Measurements from ENCODE around the gene SH3PXD2B. TPM values are rescaled to one million over a fixed set of nuclear protein-coding genes. Genes with fewer than 3 reads are reported as not detected.
A peak's percentile ranks its signal among the peaks of the same experiment; 100 is the strongest.

SH3PXD2B gene
- polyA plus RNA-seq, 3 donors, result 0.19 to 0.77 (median 0.31) TPM

- H3K36me3 Mint-ChIP-seq, result peaks cover 2 to 7% of the 10 kb centered on the region in 2 donors
Measured at GRCh38 chr5:172417983-172418630, 36.2 kb downstream of the SH3PXD2B start.

More at GRCh38 chr5:172417983-172418630, 36.2 kb downstream of the SH3PXD2B start:
- no peak for TF ChIP-seq CTCF (IDR thresholded peaks at IDR 0.05)
- peaks cover 0 to 2% (median 0%) of the 10 kb centered on the region in 7 donors for H3K9me3 Mint-ChIP-seq
- peaks cover 43 to 54% of the 10 kb centered on the region in 2 donors for H3K4me1 ChIP-seq (ENCODE audit: control insufficient read depth in 1 of 2, insufficient read depth in 2 of 2, low read length in 2 of 2)
- no peak overlapping the region for H3K4me3 ChIP-seq (replicated peaks in 1 of 3; ENCODE audit: low read depth in 2 of 3, low read length in 3 of 3)
- no peak overlapping the region for H3K27ac ChIP-seq (ENCODE audit: low read depth in 1 of 2, low read length in 2 of 2)
- H2AFZ ChIP-seq (ENCODE audit: insufficient read depth, low read depth, low read length, poor library complexity, severe bottlenecking), result no peak overlapping the region
- intact Hi-C loops (cut with micrococcal nuclease), result no loop called here
- no peak overlapping the region for H3K4me3 Mint-ChIP-seq
- H3K4me1 Mint-ChIP-seq, result peaks cover 61% of the 10 kb centered on the region
- no peak overlapping the region for H3K9ac ChIP-seq (ENCODE audit: insufficient read depth, low read length, poor library complexity, severe bottlenecking)
- no peaks in the 10 kb centered on the region for H3K9me3 ChIP-seq (replicated peaks in 1 of 2; ENCODE audit: control insufficient read depth in 1 of 2, insufficient read depth in 1 of 2, low read length in 2 of 2)
- no peaks in the 10 kb centered on the region for H3K79me2 ChIP-seq (ENCODE audit: insufficient read depth, low read length)
- peak overlapping the region in 4 of 7 donors; percentile 25 to 61 (median 50) for H3K27ac Mint-ChIP-seq
- H3K27me3 Mint-ChIP-seq (ENCODE audit: low read depth in 3 of 3), result peaks cover 3 to 7% (median 3%) of the 10 kb centered on the region in 3 donors
- no peaks in the 10 kb centered on the region for H4K20me1 ChIP-seq (ENCODE audit: insufficient read depth, low read length)
- no peak overlapping the region for H3K4me2 ChIP-seq (replicated peaks; ENCODE audit: extremely low read depth, low read length, poor library complexity, severe bottlenecking)
- H3K27me3 ChIP-seq (ENCODE audit: control insufficient read depth in 2 of 2, insufficient read depth in 2 of 2, low read length in 2 of 2), result no peaks in the 10 kb centered on the region
- WGBS (ENCODE audit: insufficient coverage), result 93% methylated on average over 4 of the region's 10 CpGs
- no peaks in the 10 kb centered on the region for H3K36me3 ChIP-seq (replicated peaks in 1 of 2; ENCODE audit: control insufficient read depth in 1 of 2, insufficient read depth in 2 of 2, low read length in 2 of 2)
- peak; percentile 25 to 63 (median 43) for DNase-seq

Measured in CD14-positive monocyte (primary cell).